Endometrium (tissue), 2 donors: ENCODE data around the gene RNU1-4.
"Not testable (repeated sequence)": the region's sequence is repeated elsewhere in the genome, so short reads cannot be mapped to it uniquely, and the experiment has no call there.

ENCODE experiments used
- FAIRE-seq: peaks from 2 replicates; lab custom pipeline; 2012; peaks lifted over from hg19 to GRCh38; lab: Jason Lieb, UNC
- donor health status: control.
- donor health status: control.

The RNU1-4 gene

GRCh38 chr1:16728243-16728949 lies 11.9 kb upstream of the RNU1-4 start:
- not testable (repeated sequence) for FAIRE-seq

DNA sequence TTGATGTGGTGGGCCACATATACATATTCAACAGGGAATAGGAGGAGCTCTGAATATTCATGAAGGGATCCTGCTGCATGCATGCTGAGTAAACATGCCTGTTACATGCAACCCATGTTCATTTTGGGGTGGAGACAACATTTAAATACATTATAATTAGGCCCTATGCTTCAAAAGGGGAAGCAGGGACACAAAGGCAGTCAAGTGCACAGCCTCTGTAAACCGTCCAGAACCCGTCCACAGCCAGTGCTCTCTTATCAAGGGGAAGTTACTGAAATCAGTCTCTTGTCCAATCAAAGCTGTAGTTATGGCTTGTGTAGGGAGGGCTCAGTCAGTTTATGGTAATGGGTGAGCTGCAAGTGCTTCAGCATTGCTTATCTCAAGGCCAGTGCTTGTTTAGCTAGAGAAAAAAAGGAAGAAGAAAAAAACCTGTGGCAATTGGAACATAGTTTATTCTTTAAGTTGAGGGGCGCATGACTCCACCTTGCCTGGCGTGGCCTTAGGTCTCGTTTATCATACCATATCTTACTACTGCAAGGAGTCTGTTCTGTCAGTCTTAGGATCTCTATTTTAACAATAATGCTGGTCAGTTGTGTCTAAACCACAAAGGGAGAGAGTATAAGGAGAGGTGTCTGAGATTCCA lies 7.9 kb upstream of the RNU1-4 start:
- not testable (repeated sequence) for FAIRE-seq

DNA sequence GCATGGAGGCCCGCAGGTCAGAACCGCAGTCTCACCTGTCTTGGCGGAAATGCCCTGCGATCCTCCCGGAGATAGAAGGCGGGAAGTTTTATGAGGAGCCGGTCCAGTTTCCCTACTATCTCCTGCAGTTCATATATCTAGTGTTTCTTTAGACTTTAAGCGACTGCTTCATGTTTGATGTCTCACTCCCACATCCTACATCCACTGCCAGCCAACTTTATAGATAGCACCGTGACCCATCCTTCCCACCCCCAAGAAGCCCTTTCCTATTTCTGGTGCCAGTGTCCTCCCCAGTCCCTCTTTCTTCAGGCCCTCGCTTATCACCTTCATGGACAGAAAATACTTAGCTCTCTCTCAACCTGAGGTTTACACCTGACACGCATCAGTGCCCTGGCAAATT lies 914 bp downstream of the RNU1-4 start:
- FAIRE-seq, result not testable (repeated sequence)

DNA sequence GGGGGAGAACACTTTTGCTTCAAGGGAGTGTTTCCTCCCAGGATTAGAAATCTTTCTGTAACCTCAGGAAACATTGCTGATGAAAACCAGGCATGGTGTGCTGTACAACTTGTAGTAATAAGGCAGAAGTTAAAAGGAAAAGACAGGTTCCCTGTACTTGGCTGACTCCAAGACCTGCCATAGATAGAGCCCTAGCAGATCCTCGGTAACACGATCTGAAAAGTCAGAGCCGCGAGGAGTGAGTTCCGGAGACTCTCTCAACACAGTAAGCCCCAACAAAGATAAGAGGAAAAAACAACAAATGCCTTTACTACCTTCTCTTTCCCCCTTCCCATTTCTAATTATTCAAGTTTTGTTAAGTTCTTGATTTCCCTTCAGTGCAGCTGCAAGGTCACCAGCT lies 7.3 kb downstream of the RNU1-4 start:
- not testable (repeated sequence) for FAIRE-seq

GRCh38 chr1:16748710-16749109 lies 8.4 kb downstream of the RNU1-4 start:
- FAIRE-seq, result not testable (repeated sequence)

- not testable (repeated sequence) for FAIRE-seq
Observed at GRCh38 chr1:16749910-16750888, 9.9 kb downstream of the RNU1-4 start.

DNA sequence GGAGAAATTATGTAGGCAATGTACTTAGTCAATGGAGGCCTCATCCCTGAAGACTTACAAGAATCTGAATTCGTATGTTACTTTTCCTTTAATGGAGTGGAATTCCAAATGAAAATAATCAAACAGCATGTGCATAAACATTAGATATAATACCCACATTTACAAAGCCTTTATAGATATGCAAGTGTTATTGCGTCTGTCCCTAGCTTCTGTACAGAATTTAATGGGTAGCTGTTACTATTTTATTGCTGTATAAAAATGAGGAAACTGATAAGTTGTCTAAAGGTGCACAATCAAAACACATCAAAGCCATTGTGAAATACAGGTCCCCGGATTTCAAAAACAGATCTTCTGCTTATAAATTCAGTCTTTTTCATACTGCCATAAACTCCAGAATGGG lies 12.5 kb downstream of the RNU1-4 start:
- not testable (repeated sequence) for FAIRE-seq

DNA sequence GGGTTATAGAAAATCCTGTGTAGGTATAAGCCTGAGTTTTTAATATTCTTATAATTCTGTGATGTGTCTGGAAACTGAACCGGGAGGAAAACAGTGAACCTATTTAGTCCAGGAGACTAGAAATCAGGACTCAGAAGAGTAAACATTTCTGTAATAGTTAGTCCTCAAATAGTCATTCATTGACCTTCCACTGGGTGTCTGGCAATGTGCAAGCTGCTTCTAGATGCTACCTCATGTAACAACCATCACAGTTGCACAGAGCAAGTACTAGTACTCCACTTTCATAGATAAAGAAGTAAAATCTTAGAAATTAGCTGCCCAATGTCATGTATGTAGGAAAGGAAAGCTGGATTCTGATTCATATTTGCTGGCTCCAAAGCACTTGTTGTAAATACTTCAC lies 15.1 kb downstream of the RNU1-4 start:
- FAIRE-seq, result not testable (repeated sequence)

GRCh38 chr1:16755932-16756331 lies 15.6 kb downstream of the RNU1-4 start:
- not testable (repeated sequence) for FAIRE-seq

DNA sequence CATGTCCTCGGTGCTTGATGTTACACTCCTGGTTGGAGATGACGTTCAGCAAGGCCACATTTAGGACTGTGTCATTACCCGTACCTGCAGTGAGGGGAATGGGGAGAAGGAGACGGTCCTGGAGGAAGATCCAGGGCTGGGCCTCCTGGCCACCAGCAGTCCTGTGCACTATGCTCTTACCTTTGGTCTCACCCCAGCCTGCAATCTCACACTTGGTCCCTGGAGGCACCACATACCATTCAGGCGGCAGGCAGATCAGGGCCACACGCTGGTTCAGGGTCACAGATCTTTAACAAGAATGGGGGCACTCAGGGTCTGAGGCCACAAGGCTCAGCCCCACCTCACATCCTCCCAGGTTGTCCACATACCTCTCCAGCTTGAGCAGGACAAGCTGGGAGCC lies 17.3 kb downstream of the RNU1-4 start:
- FAIRE-seq, result not testable (repeated sequence)

DNA sequence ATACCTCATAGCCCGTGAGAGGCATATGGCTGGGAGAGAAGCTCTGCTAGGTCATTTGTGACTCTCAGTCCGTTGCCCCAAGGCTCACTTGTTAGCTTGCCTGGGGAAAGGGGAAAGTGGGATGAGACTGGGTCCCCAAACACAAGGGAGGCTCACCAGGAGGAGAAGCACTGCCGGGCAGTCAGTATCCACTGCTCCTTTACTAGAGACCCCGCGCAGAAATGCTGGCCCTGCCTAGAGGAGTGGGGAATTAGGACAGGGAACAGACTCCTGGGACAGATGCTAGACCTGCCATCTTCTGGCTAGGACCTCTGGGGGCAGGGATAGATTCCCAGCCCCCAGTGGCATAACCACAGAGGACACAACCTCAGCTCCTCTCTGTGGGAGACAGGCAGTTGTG lies 17.7 kb downstream of the RNU1-4 start:
- FAIRE-seq, result not testable (repeated sequence)

DNA sequence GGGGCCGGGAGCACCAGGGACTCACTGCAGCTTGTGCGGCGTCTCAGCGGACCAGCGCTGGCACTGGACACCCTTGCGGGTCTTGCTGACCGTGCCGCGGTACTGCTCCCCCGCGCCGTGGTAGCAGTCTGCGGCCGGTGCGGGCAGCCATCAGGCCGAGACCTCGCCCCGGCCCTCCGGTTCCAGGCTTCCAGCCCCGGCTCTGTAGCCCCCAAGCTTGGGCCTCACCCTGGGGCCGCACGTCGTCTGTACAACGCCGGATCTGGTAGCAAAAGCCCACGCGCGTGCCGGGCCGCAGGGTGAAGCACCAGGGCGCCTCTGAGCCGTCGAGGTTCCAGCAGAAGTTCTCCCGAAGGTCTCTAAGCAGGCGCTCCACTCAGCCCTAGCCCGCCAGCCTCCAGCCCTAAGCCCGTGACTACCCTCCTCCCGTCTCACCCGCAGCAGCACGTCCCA lies 18.8 kb downstream of the RNU1-4 start:
- not testable (repeated sequence) for FAIRE-seq

DNA sequence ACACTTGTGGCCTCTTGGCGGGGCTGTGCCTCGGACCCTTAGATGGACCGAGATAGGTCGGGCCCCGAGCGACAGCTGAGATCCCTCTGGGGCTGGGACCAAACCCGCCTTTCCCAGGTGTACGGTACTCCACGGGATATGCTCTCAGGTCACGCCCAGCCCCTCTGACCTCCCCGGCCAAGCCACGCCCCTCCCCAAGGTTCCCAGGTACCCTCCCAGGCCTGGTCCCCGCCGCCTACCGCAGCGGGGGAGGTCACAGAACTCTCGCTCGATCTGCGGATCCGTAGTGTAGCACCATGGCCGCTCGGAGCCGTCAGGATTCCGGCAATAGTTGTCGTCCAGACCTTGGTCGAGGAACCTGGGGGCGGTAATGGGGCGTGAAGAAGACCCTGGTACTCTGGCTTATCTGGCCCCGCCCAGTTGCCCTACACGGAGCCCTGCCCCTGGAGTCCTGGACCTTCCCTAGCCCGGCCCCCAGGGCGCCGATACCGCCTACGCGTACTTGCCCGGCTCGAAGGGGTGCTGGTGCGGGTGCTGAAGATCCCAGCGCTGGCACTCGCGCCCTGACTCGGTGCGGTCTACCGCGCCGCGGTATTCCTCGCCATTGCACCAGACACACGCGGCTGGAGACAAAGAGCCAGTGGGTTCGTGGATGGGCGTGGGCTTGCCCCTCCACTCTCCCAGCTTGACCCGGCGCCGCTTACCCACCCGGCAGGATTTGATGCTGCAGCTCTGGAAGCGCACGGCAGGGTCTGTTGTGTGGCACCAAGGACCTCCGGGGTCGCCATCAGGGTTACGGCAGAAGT lies 19.5 kb downstream of the RNU1-4 start:
- FAIRE-seq, result not testable (repeated sequence)

GRCh38 chr1:16760456-16760765 lies 20.1 kb downstream of the RNU1-4 start:
- not testable (repeated sequence) for FAIRE-seq

GRCh38 chr1:16760801-16761200 lies 20.5 kb downstream of the RNU1-4 start:
- not testable (repeated sequence) for FAIRE-seq

GRCh38 chr1:16764248-16764819 lies 24.0 kb downstream of the RNU1-4 start:
- FAIRE-seq, result not testable (repeated sequence)

DNA sequence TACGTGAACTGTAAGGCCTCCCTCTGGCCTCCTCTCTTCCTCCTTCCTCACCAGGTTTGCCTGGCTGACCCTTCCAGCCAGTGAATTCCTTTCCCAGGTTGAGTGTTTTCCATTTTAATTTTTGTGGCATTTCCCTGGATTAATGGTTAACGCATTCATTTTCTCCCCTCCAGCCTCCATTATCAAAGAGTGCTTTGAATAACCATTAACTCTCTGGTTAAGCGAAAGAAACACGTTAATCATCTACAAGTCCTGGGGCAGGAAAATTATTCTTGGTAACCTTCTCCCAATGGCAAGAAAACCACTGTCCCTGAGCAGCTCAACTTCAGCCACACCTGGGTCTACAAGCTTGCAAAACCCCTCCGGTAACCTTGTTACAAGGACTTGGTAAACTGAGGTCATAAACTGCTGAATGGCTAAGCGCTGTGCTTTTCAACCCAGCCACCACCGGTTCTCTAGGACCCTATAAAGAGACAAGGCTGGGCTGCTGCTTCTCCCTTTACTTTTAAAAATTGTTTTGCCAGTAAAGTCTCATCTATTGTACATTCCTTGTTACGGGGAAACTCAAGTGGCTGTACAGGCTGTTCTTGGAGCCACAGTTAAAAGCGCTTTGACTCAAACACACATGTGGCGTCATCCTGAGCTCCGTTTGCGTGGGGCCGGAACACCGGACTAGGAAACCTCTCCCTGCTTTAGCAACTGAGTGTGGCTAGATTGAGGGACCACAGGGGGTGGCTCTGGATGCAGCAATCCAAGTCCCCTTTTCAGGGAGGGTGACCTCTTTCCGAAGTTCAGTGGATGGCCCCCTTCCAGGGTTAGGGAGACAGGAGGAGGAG lies 24.7 kb downstream of the RNU1-4 start:
- FAIRE-seq, result not testable (repeated sequence)

DNA sequence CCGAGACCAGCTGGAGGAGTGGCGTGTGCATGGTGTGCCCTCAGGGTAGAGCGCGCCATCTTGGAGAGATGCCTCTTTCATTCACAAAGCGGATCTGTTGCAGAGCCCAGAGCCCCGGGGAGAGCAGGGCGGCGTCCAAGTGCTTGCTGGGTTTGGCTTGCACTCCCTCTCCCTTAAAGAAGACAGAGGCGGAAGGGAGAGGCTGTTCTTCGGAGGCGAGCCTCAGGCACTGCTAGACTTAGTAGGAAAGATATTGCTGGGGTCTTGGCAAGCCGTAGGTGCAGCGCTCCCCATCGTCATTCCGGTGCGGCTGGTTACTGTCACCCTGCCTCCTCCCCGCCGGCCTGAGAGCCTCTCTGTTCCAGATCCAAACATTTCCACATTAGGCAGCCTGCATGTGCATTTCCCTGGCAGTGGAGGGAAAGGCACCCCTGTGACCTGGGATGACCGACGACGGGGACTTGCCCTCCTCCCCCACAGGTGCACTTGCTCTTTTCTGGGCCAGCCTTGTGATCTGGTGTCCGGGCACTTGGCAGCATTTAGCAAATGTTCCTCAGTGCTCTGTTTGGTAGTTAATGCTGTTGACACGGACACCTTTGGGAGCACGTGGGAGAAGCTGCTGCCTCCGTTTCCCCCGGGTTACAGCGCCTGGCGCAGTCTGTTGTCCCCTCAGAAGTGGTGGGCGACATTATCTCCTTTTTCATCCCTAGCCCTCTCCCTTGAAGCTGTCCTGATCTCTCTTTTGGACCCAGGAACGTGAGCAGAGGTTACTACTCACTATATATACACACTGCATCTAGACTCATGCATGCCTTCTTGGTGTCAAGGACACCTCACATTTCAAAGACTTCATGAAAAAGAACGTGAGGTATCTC lies 25.7 kb downstream of the RNU1-4 start:
- not testable (repeated sequence) for FAIRE-seq

- FAIRE-seq, result not testable (repeated sequence)
Observed at GRCh38 chr1:16766689-16767256, 26.5 kb downstream of the RNU1-4 start.
